Spleen (tissue), 7 donors: ENCODE data around the gene IGSF23.

Source experiments
- POLR2A ChIP-seq, 3 donors: fragments of 450-650 bp; IDR thresholded peaks; one replicate each; pipeline ENCODE4 v1.5.1; 2017; ENCODE audit warnings: antibody characterized with exemption in 3 of 3, mild to moderate bottlenecking in 1 of 3
- POLR2AphosphoS5 ChIP-seq, 3 donors: sonication (generic); formaldehyde crosslinking; IDR thresholded peaks; one replicate each; pipeline ENCODE4 v1.5.1; 2017; ENCODE audit warnings: antibody characterized with exemption in 3 of 3
- TF ChIP-seq, protein P1 (sequence below), 11 experiments: fragments of 200-600 bp in 7 of 11; fragments of 450-650 bp in 4 of 11; sonication (generic) in 4 of 11; IDR thresholded peaks in 8 of 11; conservative IDR thresholded peaks in 3 of 11; 1 replicate in 7 of 11; 2 replicates in 4 of 11; pipeline versions ENCODE4 v1.4.0 to v1.8.0; 2016 to 2021; ENCODE audit warnings: antibody characterized with exemption in 11 of 11, inconsistent platforms in 4 of 11, mild to moderate bottlenecking in 1 of 11
- donor health status: DM: no; HTN: no; CAD: no; lungs with moderate emphysema.
- donor health status: DM: no; HTN: no; CAD: no.
- donor health status: DM: no; HTN: no; CAD: no.

DNA sequence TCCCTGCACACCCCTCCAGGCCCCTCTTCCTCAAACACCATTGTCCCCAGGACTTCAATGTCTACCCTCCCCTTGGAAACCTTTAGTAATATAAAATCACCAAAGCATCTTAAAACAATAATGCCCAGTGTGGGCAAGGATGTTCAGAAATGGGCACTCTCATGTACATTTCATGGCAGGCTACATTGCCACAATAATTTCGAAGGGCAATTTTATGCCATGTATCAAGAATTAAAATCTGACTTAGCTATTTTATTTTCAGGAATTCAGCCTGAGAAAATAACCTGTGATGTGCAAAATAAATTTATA lies 35.8 kb upstream of the IGSF23 start:
- TF ChIP-seq, protein P1, sequence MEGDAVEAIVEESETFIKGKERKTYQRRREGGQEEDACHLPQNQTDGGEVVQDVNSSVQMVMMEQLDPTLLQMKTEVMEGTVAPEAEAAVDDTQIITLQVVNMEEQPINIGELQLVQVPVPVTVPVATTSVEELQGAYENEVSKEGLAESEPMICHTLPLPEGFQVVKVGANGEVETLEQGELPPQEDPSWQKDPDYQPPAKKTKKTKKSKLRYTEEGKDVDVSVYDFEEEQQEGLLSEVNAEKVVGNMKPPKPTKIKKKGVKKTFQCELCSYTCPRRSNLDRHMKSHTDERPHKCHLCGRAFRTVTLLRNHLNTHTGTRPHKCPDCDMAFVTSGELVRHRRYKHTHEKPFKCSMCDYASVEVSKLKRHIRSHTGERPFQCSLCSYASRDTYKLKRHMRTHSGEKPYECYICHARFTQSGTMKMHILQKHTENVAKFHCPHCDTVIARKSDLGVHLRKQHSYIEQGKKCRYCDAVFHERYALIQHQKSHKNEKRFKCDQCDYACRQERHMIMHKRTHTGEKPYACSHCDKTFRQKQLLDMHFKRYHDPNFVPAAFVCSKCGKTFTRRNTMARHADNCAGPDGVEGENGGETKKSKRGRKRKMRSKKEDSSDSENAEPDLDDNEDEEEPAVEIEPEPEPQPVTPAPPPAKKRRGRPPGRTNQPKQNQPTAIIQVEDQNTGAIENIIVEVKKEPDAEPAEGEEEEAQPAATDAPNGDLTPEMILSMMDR (IDR thresholded peaks at IDR 0.05 in 8 of 11, conservative IDR thresholded peaks at IDR 0.05 in 3 of 11): no peak
- no peak for TF ChIP-seq POLR2A (IDR thresholded peaks at IDR 0.05)
- TF ChIP-seq POLR2AphosphoS5 (IDR thresholded peaks at IDR 0.05): no peak
